HEK293 (cell line): ENCODE results near the gene SLCO4A1.

ENCODE experiments used
- CTCF ChIA-PET: fragments of 350-600 bp; formaldehyde crosslinking; extraction: SDS; loops from one replicate; lab custom pipeline; 2021; ENCODE audit warnings: antibody characterized with exemption; lab: Yijun Ruan, JAX
- POLR2A ChIA-PET: fragments of 300-600 bp; formaldehyde crosslinking; extraction: SDS; loops from one replicate; lab custom pipeline; 2020; ENCODE audit warnings: antibody characterized with exemption, inconsistent platforms; lab: Yijun Ruan, JAX
- H3K27ac ChIP-seq: fragments of 200-500 bp; sonication (Bioruptor generic); 2 replicates; pipeline ENCODE4 v1.5.1; 2014; ENCODE audit warnings: low read depth, low read length, control low read depth, inconsistent platforms; ENCODE audit errors: extremely low read depth
- H3K36me3 ChIP-seq, 2 experiments: fragments of 200-500 bp in 1 of 2; sonication (Bioruptor generic) in 1 of 2; 1 replicate in 1 of 2; 2 replicates in 1 of 2; pipeline ENCODE4 v1.5.1; 2014 to 2017; ENCODE audit warnings: inconsistent platforms in 2 of 2, low read length in 2 of 2; ENCODE audit not compliant: control insufficient read depth in 2 of 2, insufficient read depth in 1 of 2
- H3K4me1 ChIP-seq: fragments of 200-500 bp; sonication (Bioruptor generic); 2 replicates; pipeline ENCODE4 v1.5.1; 2014; ENCODE audit warnings: mild to moderate bottlenecking, low read length, inconsistent platforms; ENCODE audit not compliant: control insufficient read depth, insufficient read depth
- H3K4me3 ChIP-seq: 2 replicates; pipeline ENCODE4 v1.5.1; 2011; ENCODE audit warnings: low read depth, mild to moderate bottlenecking, control low read depth, low read length, moderate library complexity
- H3K9me3 ChIP-seq: fragments of 200-500 bp; sonication (Bioruptor generic); 2 replicates; pipeline ENCODE4 v1.5.1; 2014; ENCODE audit warnings: low read depth, low read length, inconsistent platforms; ENCODE audit not compliant: control insufficient read depth, insufficient read depth
- AEBP2 ChIP-seq: fragments of 450-650 bp; formaldehyde crosslinking; IDR thresholded peaks from 2 replicates; pipeline ENCODE4 v1.5.1; 2016; ENCODE audit warnings: missing biosample characterization, missing genetic modification characterization, borderline replicate concordance
- GLIS1 ChIP-seq: fragments of 450-650 bp; formaldehyde crosslinking; IDR thresholded peaks from 2 replicates; pipeline ENCODE4 v1.5.1; 2016; ENCODE audit warnings: missing biosample characterization, missing genetic modification characterization
- GLIS2 ChIP-seq: fragments of 450-650 bp; formaldehyde crosslinking; IDR thresholded peaks from 2 replicates; pipeline ENCODE4 v1.5.1; 2016; ENCODE audit warnings: missing biosample characterization, missing genetic modification characterization
- KLF9 ChIP-seq: fragments of 450-650 bp; formaldehyde crosslinking; IDR thresholded peaks from 2 replicates; pipeline ENCODE4 v1.5.1; 2016; ENCODE audit warnings: missing biosample characterization, missing genetic modification characterization, low read depth
- RBAK ChIP-seq: fragments of 450-650 bp; formaldehyde crosslinking; IDR thresholded peaks from 2 replicates; pipeline ENCODE4 v1.5.1; 2016; ENCODE audit warnings: missing biosample characterization, missing genetic modification characterization
- ZNF10 ChIP-seq: fragments of 450-650 bp; formaldehyde crosslinking; IDR thresholded peaks from 2 replicates; pipeline ENCODE4 v1.5.1; 2017; ENCODE audit warnings: missing biosample characterization, missing genetic modification characterization
- ZNF248 ChIP-seq: fragments of 450-650 bp; formaldehyde crosslinking; IDR thresholded peaks from 2 replicates; pipeline ENCODE4 v1.5.1; 2017; ENCODE audit warnings: missing biosample characterization, missing genetic modification characterization
- ZNF302 ChIP-seq: fragments of 450-650 bp; formaldehyde crosslinking; IDR thresholded peaks from 2 replicates; pipeline ENCODE4 v1.5.1; 2016; ENCODE audit warnings: missing biosample characterization, missing genetic modification characterization, low read depth
- ZNF621 ChIP-seq: fragments of 450-650 bp; formaldehyde crosslinking; IDR thresholded peaks from 2 replicates; pipeline ENCODE4 v1.5.1; 2017; ENCODE audit warnings: missing biosample characterization, missing genetic modification characterization
- ZNF658 ChIP-seq: fragments of 450-650 bp; formaldehyde crosslinking; IDR thresholded peaks from 2 replicates; pipeline ENCODE4; 2016; ENCODE audit warnings: missing biosample characterization, missing genetic modification characterization
- TF ChIP-seq, protein P1 (sequence below): fragments of 450-650 bp; formaldehyde crosslinking; IDR thresholded peaks from 2 replicates; pipeline ENCODE4 v1.5.1; 2017; ENCODE audit warnings: missing biosample characterization, missing genetic modification characterization
- TF ChIP-seq, protein P2 (sequence below): fragments of 450-650 bp; formaldehyde crosslinking; IDR thresholded peaks from 2 replicates; pipeline ENCODE4 v1.5.1; 2016; ENCODE audit warnings: missing biosample characterization, missing genetic modification characterization, low read depth
- TF ChIP-seq, protein P3 (sequence below): fragments of 450-650 bp; IDR thresholded peaks from 2 replicates; pipeline ENCODE4 v1.5.1; 2018; ENCODE audit warnings: missing biosample characterization, missing genetic modification characterization

The SLCO4A1 gene

GRCh38 chr20:62664019-62664971 is 22.0 kb downstream of the SLCO4A1 start:
- H3K36me3 ChIP-seq = peaks cover 0 to 6% of the 10 kb centered on the region in 2 experiments; a peak in 1 of 3 replicates
- POLR2A ChIA-PET = interaction anchor here (1.0 kb wide), 1 partner anchor 104 kb away, joined by 3 read pairs; no protein-coding TSS in a partner anchor

DNA sequence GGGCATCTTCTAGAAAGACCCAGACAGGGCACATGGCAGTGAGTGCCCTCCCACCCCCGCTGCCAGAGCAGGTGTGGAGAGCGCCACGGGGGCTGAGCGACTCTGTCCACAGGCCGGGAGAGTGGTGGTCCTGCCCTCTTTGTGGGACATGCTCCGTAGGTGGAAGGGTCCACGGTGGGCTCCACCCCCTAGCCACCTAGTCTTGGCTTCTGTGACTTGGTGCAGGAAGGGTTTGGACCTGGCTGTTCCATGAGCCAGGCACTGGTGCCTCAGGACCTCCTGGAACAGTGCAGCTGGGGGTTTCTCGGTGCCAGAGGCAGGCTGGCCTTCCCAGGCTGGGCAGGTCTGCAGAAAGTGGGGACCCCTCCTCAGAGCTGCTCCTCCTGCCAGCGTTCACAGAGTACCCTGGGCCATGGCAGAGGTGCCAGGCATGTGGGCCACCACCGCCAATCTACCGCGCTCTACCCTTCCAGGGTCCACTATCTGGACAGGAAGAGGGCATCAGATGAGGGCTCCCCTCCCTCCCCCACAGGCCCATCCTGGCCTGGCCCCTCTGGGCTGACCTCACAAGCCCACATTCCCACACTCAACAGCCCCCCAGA is 23.0 kb downstream of the SLCO4A1 start:
- TF ChIP-seq GLIS2 (tag by site-specific recombination) = peak; percentile 31; the same call in 1 of the 2 replicates
- TF ChIP-seq, protein P1, sequence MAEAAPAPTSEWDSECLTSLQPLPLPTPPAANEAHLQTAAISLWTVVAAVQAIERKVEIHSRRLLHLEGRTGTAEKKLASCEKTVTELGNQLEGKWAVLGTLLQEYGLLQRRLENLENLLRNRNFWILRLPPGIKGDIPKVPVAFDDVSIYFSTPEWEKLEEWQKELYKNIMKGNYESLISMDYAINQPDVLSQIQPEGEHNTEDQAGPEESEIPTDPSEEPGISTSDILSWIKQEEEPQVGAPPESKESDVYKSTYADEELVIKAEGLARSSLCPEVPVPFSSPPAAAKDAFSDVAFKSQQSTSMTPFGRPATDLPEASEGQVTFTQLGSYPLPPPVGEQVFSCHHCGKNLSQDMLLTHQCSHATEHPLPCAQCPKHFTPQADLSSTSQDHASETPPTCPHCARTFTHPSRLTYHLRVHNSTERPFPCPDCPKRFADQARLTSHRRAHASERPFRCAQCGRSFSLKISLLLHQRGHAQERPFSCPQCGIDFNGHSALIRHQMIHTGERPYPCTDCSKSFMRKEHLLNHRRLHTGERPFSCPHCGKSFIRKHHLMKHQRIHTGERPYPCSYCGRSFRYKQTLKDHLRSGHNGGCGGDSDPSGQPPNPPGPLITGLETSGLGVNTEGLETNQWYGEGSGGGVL = no peak
- no peak for TF ChIP-seq KLF9
- ChIA-PET CTCF (interaction anchor here (1.2 to 5.2 kb wide), 2 partner anchors 126 to 129 kb away, joined by 4 to 38 read pairs; no protein-coding TSS in a partner anchor), POLR2A (interaction anchor here (1.0 kb wide), 1 partner anchor 103 kb away, joined by 3 read pairs; no protein-coding TSS in a partner anchor)
- Histone ChIP-seq H3K4me3 (no peak overlapping the region), H3K4me1 (no peaks in the 10 kb centered on the region), H3K36me3 (peaks cover 0 to 15% of the 10 kb centered on the region in 2 experiments; a peak in 1 of 3 replicates), H3K9me3 (no peaks in the 10 kb centered on the region), H3K27ac (no peak overlapping the region)

More at GRCh38 chr20:62664019-62664971, 22.0 kb downstream of the SLCO4A1 start:
- no peaks in the 10 kb centered on the region for H3K9me3 ChIP-seq
- TF ChIP-seq, protein P2, sequence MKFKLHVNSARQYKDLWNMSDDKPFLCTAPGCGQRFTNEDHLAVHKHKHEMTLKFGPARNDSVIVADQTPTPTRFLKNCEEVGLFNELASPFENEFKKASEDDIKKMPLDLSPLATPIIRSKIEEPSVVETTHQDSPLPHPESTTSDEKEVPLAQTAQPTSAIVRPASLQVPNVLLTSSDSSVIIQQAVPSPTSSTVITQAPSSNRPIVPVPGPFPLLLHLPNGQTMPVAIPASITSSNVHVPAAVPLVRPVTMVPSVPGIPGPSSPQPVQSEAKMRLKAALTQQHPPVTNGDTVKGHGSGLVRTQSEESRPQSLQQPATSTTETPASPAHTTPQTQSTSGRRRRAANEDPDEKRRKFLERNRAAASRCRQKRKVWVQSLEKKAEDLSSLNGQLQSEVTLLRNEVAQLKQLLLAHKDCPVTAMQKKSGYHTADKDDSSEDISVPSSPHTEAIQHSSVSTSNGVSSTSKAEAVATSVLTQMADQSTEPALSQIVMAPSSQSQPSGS (tag by site-specific recombination) = no peak
- no peak for TF ChIP-seq ZNF621
- no peak for TF ChIP-seq ZNF302 (tag by site-specific recombination)
- no peak for TF ChIP-seq RBAK (tag by site-specific recombination)
- TF ChIP-seq, protein P3, sequence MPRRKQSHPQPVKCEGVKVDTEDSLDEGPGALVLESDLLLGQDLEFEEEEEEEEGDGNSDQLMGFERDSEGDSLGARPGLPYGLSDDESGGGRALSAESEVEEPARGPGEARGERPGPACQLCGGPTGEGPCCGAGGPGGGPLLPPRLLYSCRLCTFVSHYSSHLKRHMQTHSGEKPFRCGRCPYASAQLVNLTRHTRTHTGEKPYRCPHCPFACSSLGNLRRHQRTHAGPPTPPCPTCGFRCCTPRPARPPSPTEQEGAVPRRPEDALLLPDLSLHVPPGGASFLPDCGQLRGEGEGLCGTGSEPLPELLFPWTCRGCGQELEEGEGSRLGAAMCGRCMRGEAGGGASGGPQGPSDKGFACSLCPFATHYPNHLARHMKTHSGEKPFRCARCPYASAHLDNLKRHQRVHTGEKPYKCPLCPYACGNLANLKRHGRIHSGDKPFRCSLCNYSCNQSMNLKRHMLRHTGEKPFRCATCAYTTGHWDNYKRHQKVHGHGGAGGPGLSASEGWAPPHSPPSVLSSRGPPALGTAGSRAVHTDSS = no peak
- no peak for TF ChIP-seq ZNF248
- peak; percentile 47; the same call in 1 of the 2 replicates for TF ChIP-seq GLIS2 (tag by site-specific recombination)
- TF ChIP-seq GLIS1 = peak; percentile 38; the same call in 1 of the 2 replicates
- TF ChIP-seq ZNF658 (tag by site-specific recombination) = no peak
- TF ChIP-seq AEBP2 (tag by site-specific recombination) = no peak
- TF ChIP-seq ZNF10 (tag by site-specific recombination) = peak; percentile 72; the same call in 1 of the 2 replicates
- H3K4me1 ChIP-seq = no peaks in the 10 kb centered on the region
- H3K4me3 ChIP-seq = no peak overlapping the region
- CTCF ChIA-PET = interaction anchor here (5.2 kb wide), 1 partner anchor 127 kb away, joined by 38 read pairs; no protein-coding TSS in a partner anchor
- H3K27ac ChIP-seq = no peak overlapping the region
